HG03460 (cell line): ENCODE data around the gene VSTM2A.
"Not testable (repeated sequence)": the region's sequence is repeated elsewhere in the genome, so short reads cannot be mapped to it uniquely, and the experiment has no call there.

Experiments
- ATAC-seq: cut with Tn5 transposase; IDR thresholded peaks from one replicate; pipeline ENCODE4 v1.9.1; 2021; ENCODE audit not compliant: unreplicated experiment

Gene VSTM2A

GRCh38 chr7:54541669-54542625 lies at the start of gene VSTM2A:
Gene VSTM2A (plus strand): TSS chr7:54542375. CDS start chr7:54542731, 356 bp downstream.
- no peak for ATAC-seq

- not testable (repeated sequence) for ATAC-seq
Measured at GRCh38 chr7:54504531-54504930, 37.6 kb upstream of the VSTM2A start.

- ATAC-seq = no peak
Measured at GRCh38 chr7:54529568-54529967, 12.6 kb upstream of the VSTM2A start.

- no peak for ATAC-seq
Measured at GRCh38 chr7:54538122-54538521, 4.1 kb upstream of the VSTM2A start.

GRCh38 chr7:54543051-54543488 lies 895 bp downstream of the VSTM2A start:
- no peak for ATAC-seq

GRCh38 chr7:54544149-54544526 lies 2.0 kb downstream of the VSTM2A start:
- no peak for ATAC-seq

GRCh38 chr7:54544527-54545240 lies 2.5 kb downstream of the VSTM2A start:
- no peak for ATAC-seq

- no peak for ATAC-seq
Measured at GRCh38 chr7:54545241-54545563, 3.0 kb downstream of the VSTM2A start.

GRCh38 chr7:54546081-54546985 lies 4.2 kb downstream of the VSTM2A start:
- no peak for ATAC-seq

- no peak for ATAC-seq
Measured at GRCh38 chr7:54546986-54547314, 4.8 kb downstream of the VSTM2A start.

GRCh38 chr7:54550471-54550870 lies 8.3 kb downstream of the VSTM2A start:
- no peak for ATAC-seq

- no peak for ATAC-seq
Measured at GRCh38 chr7:54556121-54556520, 13.9 kb downstream of the VSTM2A start.

GRCh38 chr7:54559401-54559800 lies 17.2 kb downstream of the VSTM2A start:
- no peak for ATAC-seq

- ATAC-seq = no peak
Measured at GRCh38 chr7:54560198-54560597, 18.0 kb downstream of the VSTM2A start.

GRCh38 chr7:54560723-54561122 lies 18.5 kb downstream of the VSTM2A start:
- ATAC-seq = no peak

- ATAC-seq = no peak
Measured at GRCh38 chr7:54563329-54563916, 21.2 kb downstream of the VSTM2A start.

GRCh38 chr7:54565432-54565831 lies 23.3 kb downstream of the VSTM2A start:
- no peak for ATAC-seq

GRCh38 chr7:54581511-54581910 lies 39.3 kb downstream of the VSTM2A start:
- no peak for ATAC-seq

- ATAC-seq = no peak
Measured at GRCh38 chr7:54591404-54592386, 49.5 kb downstream of the VSTM2A start.

GRCh38 chr7:54596747-54597146 lies 54.6 kb downstream of the VSTM2A start:
- peak; percentile 96 for ATAC-seq
